Hematopoietic multipotent progenitor cell treated with erythropoietin and hydrocortisone succinate and interleukin-3 and kit ligand, for 8 days (in vitro differentiated cells): Measurements from ENCODE around the gene CST2.
"Not testable (repeated sequence)": the region's sequence is repeated elsewhere in the genome, so short reads cannot be mapped to it uniquely, and the experiment has no call there.

ENCODE experiments used
- DNase-seq: peaks from one replicate; pipeline ENCODE4 v3.0.0-alpha.2; 2015

The CST2 gene

DNA sequence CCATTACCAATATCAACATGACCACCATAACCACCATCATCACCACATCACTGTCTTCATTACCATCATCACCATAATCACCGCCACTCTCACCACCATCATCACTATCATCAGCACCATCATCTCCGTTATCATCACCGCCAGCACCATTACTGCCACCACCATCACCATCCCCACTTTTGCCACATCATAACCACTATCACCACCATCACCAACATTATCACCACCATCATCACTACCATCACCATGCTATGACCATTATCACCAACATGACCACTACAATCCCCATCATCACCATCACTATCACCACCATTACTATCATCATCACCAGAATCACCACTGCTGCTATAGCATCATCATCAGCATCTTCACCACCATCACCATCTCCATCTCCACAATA lies 25.7 kb downstream of the CST2 start:
- no peak for DNase-seq

DNA sequence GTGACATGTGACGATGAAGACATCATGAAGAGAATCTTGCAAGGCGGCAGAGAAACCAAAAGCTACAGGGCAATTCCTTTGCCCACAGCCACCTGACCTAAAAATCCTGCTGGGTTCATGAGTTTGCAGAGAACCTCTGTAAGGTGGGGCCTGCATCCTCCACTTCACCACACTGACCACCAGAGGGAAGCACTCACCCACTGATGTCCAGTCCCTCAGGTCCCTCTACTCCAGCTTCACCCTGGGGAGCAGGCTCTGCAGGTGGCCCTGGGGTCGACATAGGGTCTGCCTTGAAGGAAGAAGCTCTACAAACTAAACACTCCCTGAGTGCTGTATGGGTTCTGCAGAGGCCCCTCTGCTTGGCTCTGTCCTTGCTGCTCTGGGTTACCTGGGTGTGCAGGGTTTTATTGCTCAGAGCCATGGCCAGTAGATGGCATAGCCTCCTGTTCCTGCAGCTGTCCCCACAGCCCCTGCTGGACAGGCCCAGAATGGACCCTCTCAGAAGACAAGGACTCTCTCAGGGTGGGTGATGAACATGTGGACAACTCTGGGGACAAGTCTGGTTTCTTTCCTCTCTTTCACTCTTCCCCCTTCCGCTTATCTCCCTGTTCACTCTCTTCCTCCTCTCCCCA lies 27.2 kb downstream of the CST2 start:
- DNase-seq: peak; percentile 7

DNA sequence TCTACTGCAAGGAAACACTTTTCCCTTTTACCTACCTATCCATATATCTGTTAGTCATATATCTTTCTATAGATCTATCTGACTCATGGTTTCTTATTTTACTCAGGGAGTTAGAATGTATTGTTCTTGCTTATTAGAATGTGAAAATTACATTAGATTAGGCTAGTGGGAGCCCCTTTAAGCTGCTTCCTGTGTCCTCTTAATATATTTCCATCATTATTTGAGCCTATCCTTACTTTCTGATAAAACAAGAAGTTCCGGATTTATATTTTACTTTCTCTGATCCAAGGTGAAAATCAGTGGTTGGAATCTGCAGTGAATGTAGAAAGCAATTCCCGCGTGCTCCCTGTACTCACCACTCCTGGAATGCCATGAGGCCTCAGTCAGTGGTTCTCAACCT lies 31.0 kb downstream of the CST2 start:
- no peak for DNase-seq

DNA sequence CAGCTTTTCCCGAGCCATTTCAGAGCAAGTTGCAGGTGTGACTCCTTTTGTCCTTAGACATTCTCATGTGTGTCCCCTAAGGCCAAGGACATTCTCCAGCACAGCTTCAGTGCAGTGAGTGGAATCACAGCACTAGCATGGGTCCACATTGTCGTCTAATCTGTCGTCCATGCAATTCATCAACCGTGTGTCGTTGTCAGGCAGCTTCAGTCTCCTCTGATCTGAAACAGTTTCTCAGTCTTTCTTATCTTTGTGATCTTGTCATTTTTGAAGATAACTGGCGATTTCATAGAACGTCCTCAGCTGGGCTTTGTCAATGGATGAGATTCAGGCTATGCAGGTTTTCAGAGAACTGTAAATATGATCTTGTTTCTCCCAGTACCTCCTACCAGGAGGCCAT lies 31.7 kb downstream of the CST2 start:
- DNase-seq: no peak

DNA sequence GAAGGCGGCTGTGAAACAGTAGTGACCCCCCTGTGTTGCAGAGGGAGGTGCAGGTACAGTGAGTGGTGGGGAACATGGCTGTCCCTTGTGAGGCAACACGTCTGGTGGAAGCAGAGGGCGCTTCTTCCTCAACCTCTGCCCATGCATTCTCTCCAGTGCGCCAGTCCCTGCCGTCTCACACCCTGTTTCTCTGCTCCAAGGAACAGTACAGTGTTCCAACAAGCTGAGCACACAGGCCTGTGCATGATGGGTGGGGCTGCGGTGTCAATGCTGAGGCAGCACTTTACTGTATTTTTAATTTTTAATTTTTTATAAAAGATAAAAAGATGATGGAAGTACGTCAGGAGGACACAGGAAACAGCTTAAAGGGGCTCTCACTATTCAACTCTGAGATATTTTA lies 32.5 kb downstream of the CST2 start:
- no peak for DNase-seq

DNA sequence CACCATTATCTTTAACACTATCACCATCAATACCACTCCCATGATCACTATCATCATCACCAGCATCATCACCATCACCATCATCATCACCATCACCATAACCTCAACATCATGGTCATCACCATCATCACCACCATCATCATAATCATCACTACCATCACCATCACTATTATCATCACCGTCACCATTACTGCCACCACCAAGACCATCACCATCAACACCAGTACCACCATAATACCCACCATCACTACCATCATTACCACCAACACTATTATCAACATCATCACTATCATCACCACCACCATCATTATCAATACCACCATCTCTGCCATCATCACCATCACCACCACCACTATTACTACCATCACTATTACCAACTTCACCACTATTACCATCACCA lies 43.1 kb downstream of the CST2 start:
- no peak for DNase-seq

DNA sequence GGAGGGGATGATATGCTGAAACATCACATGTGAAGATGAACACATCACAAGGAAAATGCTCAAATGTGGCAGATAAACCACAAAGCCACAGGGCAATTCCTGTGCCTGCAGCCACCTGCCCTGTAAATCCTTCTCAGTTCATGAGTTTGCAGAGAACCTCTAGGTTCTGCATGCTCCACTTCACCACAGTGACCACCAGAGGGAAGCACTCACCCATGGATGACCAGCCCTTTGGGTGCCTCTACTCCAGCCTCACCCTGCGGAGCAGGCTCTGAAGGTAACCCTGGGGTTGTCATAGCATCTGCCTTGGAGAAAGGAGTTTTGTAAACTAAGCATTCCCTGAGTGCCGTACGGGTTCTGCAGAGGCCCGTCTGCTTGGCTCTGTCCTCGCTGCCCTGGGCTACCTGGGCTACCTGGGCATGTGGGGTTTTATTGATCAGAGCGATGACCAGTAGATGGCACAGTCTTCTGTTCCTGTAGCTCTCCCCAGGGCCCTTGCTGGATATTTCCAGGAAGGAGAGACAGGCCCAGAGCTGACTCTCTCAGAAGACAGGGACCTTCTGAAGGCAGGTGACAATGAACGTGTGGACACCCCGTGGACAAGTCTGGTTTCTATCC lies 44.1 kb downstream of the CST2 start:
- peak; percentile 29 for DNase-seq

DNA sequence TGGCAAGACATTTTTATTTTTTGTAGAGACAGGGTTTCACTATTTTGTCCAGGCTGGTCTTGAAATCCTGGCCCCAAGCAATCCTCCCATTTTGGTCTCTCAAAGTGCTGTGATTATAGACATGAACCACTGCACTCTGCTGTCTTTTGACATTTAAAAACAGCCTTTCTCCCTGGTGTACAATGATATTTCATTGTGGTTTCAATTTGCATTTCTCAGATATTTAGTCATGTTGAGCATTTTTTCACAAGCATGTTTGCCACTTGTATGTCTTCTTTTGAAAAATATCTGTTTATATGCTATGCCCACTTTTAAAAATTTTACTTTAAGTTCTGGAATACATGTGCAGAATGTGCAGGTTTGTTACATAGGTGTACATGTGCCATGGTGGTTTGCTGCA lies 47.9 kb downstream of the CST2 start:
- not testable (repeated sequence) for DNase-seq

DNA sequence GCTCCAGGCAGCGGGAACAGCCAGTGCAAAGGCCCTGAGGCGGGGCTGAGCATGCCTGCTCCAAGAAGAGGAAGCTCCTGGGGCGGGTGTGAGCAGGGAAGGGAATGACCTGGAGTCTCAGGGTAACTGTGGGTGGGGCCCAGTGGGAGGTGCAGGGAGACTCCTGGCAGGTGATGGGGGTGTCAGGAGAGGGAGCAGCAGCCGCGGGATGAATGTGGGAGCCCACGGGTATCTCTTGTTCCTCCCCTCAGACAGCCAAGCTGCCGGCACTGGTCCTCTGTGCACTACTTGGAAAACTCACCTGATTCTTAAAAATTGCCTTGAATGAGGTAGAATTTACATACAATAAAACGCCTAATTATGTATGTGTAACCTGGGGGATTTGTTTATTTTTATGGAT lies 49.1 kb downstream of the CST2 start:
- not testable (repeated sequence) for DNase-seq

DNA sequence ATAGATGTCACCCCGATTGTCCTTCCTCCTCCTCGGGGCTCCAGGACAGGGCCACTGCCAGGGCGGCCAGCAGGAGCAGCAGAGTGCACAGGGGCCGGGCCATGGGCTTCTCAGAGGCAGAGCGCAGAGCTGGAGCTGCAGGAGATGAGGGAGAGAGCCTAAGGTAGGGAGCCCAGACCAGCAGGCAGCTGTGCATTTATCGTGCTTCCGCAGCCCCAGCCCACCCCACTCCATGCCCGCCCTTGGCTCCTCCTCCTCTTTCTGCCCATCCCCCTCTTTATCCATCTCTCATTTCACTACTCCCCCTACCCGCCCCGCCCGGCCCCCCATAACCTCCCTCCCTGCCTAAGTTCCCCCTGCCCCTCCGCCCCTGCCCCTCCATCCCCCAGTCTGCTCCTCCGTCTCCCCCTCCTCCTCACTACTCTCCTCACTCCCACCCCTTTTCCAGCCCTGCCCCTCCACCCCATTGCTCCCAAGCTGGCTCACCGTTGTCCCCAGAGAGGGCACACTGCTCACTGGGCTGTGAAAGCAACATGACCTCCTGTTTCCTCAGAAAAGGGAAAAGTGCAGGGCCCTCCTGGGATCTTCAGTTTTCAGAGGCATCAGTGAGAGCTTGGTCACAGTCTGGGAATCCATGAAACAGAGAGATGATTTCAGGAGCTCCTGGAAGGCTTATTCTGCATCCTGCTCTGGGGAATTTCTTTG lies 50.3 kb downstream of the CST2 start:
- DNase-seq: no peak

DNA sequence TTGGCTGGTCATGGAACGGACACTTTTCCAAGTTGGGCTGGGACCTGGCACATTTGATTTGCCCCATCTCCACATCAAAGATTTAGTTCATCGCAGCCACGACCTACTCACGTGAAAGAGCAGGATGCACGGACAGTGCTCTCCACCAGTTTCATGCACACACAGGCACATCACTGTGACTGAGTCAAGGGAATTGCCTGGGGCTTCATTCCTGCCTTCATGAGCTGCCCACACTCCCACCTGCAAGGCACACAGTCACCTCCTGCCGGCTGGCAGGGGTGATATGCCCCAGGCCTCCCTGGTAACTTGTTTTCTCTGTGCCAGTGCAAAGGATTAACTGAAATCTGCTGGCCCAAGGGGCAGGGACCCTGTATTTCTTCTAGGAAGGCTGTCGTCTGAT lies 52.4 kb downstream of the CST2 start:
- no peak for DNase-seq
